DMS153 treated with DMSO at 0.1 percent for 48 hours (cell line): Measurements from ENCODE around the gene PBX1.

Experiments used
- DNase-seq: peaks from one replicate; lab custom pipeline; 2025; ENCODE audit not compliant: unreplicated experiment; lab: John Stamatoyannopoulos, UW

Gene PBX1

DNA sequence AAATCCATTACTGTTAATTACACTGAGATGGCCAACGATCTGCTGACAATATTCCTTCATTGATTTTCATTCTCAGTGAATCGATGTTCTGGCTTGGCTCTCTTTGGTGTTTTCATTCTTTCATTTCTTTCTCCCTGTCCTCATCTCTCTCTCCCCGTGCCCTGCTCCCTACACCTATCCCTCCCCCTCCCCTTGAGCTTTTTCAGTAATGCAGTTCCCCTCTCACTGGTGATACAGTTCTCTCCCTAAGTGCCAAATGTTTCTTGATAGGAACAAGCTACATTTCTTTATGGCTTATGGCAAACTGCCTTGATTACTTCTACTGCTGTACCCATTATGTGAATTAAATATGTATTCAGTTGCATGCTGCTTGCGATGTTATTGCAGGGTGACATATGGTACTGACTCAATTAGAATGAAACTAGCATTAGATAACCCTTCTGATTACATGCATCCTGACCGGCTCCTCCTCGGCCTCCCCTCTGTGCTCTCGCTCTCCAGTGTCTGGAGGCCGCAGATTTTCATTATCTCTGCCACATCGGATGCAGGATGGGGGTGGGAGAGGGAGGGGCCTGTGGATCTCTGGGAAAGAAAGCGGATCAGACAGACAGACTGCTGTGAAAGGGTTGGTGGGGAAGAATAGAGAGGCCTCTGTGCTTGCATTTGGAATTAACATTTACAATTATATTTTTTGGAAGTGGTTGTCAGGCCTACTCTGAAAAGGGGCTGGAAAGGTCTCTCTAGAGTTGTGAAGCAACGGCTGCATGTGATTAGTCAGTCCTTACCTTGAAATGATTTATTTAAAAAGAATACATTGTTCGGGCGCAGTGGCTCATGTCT lies 130.9 kb downstream of the PBX1 start:
- no peak for DNase-seq

DNA sequence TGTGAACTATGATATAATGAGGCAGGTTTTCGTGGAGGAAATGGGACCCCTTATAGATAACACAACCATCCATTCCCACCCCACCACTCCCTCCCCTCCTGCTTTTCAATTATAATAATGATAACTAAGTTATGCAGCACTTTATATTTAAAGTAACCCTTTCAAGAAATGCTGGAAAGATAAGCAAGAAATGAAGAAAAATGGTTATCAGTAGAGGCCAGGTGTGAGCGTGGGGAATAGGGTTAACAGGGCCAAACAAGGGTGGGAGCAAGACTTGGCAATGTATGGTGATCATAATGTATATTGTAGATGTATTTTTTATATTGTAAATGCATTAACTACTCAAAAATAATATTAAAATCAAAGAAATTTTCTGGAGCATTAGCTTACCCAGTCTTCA lies 133.4 kb downstream of the PBX1 start:
- DNase-seq, result no peak

DNA sequence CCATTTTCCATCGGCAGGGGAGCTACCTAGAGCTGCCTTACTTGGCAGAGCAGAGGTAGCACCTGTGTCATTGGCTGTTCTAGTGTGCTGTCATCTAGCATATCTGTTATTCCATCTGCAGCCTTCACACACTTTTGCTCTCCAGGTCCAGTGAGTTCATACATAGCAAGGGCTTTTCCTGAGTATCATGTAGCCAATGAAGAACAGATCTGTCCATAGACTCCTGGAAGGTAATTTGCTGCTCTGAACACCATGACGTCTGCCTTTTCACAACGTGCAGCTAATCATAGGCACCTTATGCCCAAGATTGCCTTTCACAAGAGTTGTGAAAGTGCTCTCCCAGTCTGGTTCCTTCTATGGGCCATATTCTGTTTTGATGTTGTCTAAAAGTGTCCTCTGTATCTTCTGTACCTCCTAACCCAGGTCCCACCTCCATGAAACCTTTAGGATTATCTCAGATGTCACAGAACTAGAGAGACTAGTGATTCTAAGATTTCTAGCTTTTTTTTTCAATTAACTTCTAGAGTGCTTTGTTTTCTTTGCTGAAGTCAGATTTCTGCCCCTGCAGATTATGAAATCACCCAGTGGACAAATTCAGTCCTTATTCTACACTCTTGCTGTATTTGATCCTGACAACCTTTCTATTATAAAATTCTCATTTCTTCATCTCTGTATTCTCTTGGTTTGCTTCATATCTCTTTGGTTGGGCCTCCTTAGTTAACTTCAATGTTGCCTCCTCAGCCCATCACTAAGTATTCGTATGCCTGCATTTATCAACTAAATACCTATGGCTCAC lies 134.8 kb downstream of the PBX1 start:
- DNase-seq, result no peak

DNA sequence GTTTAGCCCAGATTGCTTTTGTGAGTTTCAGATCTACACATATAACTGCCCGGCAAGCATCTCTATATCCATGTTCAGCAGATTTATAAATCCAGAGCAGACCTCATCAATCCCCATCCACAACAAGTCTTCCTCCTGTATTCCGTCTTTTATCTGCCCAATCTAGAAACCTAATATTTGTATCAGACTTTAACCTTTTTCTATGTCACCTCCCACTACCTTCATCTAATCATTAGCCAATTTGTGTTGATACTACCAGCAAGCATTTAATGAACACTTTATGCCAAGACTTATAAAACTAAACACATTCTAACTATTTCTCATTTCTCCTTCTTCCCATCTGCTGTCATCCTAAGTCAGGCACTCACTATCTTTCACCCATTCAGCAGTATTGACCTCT lies 135.5 kb downstream of the PBX1 start:
- no peak for DNase-seq

DNA sequence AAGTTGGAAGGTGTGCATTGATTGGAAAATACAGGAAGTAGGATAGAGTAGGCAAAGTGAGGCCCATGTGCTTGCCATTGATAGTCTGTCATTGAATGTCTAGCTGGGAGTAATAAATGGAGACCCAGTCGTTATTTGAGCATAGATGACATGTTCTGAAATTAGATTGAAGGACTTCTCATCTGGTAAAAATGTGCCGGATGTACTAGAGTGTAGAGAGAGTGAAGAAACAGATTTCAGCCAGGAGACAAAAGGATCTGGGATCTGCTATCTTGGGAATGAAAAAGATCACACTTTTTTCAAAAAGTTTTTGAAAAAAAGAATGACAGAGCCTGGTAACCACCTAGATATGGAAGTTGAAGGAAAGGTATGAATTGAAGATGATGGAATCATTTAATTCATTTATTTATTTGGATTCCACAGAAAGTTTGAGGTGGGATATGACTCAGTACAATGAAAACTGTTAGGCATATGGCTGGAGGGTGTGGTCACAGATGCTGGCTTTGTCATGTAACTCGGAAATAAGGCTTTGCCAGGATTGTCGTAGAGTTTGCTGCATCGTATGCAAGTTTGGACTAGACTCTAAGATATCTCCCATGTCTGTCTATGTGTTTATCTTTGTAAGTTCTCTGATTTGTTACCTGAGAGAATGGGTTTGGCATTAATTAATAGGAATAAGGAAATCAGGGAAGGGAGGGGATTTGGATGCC lies 137.1 kb downstream of the PBX1 start:
- no peak for DNase-seq

DNA sequence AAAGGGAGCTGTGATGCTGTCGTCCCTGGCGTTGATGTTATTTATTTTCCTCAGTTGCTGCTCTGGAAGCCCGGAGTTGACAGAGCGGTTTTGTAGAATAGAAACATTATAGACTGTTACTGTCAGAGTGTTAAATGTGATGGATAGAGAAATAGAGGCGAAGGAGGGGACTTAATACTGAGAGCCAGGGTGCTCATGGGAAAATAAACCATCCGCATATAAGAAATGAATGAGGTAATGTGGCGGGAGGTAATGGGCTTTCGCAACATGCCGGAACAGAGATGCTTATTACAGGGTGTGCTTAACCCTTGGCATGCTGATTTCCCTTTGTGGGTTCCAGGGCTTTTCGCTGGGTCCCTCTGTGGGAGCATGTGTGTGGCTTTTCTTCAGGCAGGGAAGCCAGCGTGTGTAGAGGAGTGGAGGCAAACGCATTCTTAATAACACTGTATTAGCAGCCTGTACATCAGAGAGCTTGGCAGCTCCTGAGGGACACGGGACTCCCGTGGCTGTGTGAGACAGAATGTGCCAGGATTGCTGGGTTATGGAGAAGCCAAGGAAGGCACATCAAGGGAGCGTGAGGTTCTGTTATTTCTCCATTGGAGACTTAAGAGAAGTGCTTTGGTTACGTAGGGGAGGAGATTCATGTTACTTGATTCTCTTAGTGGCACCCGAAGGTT lies 141.0 kb downstream of the PBX1 start:
- no peak for DNase-seq

DNA sequence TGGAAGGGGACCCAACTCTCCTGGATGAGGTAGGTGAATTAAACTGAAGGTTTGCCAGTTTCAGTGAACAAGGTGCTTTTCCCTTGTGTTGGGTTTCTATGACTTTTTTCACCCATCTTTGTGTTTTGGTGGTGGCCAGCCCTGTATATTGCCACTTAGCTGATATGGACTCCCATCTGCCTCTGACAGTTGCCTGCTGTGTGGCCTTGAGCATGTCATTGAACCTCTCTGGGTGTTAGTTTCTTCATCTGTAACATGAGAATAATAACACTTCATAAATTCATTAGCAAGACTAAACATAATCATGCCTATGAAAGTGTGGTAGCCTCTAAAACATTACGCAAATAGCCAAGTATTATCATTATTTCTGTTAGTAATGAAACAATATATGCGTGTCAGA lies 141.7 kb downstream of the PBX1 start:
- DNase-seq, result no peak

DNA sequence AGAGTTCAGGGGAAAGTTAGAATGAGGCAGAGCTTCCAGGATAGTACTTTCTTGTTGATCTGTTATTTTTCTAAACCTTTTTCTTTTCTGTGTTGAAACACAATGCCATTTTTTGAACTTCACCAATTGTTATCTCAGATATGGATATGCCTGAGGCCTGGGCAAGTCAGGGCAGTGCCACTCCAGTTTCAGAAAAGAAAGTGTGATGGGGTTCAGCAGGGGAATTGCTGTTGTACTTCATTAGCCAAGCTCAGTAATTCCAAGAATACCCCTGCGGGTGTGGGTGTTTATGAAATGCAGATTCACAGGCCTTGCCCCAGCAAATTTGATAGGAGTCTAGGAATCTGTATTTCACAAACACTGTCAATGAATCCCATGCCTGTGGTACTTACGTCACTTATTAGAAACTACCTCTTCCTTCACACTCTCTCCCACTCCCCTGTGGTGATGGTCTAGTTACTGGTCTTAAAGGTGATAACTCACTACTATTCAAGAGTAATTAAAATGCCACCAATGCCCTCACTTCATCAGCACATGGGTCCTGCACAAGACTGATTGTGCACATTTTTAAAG lies 142.3 kb downstream of the PBX1 start:
- DNase-seq, result no peak

DNA sequence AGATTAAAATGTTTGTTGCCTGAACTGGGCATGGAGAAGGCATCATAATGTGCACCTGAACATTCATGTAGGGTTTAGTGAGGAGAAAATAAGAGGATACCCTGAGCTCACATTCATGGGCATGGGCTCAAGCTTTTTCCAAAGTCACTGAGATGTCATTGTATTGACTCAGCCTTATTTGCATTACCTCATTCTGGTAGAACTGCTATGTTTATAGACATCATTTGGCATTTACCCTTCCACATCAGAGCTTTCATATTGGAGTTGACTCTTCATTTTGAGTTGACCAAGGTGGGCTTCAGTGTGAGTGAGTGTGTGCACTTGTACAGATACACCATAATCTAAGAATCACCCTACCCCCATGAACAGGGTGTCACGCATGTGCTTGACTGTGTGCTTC lies 143.2 kb downstream of the PBX1 start:
- peak; percentile 38 for DNase-seq

DNA sequence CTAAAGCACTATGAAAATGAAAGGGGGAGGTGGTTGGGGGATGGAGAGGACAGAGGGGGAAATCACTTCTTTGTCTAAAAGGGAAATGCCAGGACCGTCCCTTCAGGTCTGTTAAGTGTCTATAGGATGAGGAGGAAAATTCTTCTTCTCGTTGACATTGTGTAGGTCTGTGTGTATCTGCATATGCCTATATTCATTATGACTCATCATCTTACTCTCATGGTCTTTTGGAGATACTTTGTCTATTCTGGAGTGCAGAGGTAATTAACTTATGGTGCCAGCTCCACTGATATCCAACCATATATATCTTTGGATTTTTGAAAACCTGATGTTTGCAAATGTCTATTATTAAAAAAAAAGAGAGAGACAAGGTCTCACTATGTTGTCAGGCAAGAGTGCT lies 143.7 kb downstream of the PBX1 start:
- no peak for DNase-seq

DNA sequence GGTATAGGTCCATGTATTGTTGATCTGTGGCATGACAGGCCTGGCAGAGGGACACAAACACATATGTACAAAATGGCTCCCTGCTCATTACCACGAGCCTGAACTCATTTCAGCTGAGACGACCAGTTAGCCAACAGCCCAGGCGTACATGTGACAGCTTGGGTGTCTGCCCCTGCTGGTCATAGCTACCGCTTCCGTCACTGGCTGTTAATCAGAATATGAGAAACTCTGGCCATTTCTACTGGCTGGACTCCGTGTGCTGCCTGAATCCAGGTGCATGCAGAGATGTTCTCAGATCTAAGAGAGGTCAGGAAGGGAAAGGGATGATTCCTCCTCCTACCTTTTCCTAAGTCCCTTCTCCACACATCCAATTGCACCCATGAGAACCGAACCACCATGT lies 144.5 kb downstream of the PBX1 start:
- no peak for DNase-seq

DNA sequence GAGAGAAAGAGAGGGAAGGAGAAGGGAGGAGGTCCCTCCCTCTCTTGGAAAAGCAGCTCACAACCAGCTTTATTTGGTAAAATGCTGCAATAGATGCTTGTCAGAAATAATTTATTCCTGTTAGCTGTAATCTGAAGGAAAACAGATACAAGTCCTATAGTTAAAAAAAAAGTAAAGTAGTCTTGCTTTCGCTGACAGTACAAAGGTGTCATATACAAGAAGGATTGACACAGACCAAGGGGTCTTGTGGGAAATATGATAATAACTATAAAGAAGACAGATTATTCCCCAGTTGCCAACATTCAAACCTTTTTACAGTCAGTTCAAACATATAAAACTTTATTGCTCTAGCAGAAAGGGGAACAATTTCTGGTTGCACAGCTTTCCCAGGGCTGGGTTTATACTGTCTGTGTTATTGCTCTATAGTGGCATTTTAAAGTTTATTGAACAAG lies 145.0 kb downstream of the PBX1 start:
- no peak for DNase-seq

DNA sequence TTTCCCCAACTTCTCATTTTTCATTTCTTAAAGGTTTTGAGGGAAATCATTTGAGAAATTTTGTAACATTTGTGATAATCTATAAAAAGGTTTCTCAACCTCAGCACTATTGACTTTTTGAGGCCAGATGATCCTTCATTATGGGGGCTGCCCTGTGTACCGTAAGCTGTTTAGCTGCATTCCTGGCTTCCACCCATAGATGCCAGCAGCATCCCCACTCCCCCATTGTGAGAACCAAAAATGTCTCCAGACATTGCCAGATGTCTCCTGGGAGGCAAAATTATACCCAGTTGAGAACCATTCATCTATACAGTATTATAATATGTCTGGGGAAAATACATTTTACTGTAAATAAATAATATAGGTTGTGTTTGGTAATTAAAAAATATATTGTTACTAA lies 146.0 kb downstream of the PBX1 start:
- DNase-seq, result no peak

DNA sequence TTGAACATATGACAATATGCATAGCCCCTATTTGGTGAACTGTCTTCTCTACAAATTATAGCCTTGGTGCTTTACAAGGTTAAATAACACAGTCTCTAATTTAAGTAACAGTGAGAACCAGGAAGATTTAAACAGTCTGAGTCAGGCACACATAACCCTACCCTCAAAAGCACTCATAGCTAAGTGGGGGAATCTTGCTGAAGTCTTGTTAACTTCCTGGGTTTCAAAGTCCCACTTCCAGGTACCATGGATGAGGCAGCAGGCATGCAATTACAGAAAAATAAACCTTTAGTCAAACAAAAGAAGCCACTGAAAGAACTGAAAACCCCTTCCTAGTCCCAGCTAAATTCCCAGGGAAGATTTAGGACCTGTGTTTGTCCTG lies 147.6 kb downstream of the PBX1 start:
- DNase-seq, result no peak

DNA sequence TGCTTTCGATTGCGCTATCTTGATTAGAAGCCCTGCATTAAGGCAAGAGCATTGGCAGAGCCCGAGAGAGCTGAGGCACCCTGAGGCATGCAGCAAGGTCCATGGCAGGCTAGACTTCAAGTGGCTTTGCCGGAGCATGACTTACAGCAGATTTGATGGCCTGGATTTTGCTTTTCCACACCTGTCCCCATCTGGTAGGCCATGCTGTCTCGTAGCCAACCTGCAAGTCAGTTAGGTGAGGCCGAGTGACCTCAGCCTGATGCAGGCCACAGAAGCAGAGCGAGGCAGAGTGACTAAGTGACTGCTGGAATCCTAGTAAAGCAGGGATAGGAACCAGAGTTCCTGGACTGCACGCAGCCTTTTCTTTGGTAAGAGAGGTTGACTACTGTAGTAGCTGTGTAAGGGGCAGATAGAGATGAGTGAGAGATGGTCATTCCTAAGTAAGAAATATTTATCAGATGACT lies 148.9 kb downstream of the PBX1 start:
- no peak for DNase-seq

DNA sequence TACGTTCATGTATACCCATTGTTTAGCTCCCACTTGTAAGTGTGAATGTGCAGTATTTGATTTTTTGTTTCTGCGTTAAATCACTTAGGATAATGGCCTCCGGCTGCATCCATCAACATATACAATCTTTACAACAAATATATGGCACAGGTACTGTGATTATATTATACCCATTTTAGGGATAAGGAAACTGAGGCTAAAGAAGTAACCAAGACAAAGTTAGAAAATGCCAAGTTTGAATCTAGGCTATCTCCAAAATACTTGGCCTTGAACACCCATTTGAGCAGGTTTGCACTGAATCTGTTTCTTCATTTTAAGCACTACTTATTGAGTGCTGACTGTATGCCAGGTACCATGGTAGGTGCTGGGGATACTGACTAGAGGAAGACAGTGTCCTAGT lies 149.6 kb downstream of the PBX1 start:
- DNase-seq, result no peak

DNA sequence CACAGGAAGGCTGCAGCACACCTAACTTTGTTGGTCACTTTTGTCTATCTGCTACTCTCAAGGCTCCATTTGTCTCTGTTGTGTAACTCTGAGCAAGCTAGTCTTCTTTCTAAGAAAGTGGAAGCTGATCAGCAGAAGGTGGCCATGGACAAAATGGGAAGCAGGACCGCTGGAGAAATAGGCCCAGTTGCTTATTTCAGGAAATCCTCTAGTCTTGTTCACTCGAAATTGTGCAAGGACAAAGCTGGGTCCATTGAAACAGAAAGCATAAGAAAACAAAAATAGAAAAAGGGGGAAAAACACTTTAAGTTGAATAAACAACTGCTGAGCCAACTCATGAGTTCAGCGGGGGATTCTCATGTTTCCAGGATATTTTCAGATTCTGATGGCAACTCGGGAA lies 150.1 kb downstream of the PBX1 start:
- no peak for DNase-seq

DNA sequence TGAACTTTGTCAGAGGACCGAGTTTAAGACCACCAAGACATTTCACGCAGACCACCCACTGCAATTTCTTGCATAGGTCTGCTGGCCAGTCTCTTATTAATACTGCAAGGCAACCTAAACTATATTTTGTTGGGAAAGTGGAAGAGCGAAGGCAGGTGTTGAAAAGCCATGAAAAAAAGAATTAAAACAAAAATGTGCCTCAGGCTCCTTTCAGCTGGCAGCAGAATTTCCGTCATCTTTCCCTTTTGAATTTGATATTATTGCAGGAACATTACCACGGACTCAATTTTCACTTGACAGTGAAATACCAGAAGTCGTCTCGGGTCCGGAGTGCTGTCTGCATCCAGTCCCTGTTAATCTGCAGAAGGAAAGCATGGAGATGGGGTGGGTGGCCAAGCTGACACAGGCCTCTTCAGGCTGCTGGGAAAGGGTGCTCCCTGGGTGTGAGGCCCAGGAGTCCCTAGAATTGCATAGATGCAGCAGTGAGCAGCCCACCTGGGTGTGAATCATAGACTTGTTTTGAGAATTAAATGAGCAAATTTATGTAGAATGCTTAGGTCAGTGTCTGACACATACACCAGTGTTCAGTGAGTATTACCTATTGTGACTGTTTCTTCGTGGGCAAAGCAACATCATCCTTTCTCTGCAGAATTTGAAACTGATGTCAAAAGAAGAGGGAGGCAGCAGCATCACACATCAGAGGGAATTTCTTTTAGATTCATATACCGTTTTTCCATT lies 150.7 kb downstream of the PBX1 start:
- no peak for DNase-seq

DNA sequence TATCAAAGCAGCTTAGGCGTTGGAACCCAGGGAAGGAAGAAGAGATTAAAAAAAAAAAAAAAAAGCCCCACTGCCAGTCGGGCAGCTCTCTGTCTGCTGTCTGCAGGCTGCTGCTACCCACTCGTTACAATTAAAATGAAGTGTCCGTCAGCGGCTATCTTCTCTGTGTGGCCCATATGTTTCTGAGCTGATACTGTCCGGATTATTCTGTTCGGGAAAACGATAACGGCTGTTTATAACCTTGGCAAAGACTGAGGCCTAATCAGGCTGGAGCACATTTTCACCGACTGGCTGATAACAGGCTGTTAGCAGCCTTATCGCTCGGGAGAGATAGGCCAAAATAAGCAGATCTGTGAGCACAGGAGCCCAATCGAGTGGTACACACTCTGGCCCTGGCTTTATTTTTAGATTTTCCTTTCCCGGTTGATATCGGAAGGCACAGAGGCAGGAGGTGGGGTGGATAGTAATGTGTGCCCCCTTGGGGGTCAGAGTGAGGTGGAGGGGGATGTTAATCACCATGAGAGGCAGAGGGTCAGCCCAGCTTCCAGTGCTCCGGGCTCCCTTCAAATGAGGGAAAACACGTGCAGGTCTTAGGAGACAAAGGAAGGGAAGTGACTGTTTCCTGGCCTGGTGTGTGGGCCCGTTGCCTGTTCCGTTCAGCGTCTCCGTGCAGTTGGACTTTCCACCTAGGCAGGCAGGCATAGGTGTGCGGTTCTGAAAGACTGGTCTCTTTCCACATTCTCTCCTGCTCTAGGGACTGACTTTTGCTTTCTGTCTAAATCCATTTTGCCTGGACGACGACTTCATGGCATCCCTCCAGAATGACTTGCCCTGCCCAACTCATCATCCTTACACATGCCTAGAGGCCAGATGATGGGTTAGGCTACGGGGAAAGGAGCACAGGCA lies 153.4 kb downstream of the PBX1 start:
- no peak for DNase-seq
